Neural cell (in vitro differentiated cells): Measurements from ENCODE around the gene ATP6V1B1. TPM values are rescaled to one million over a fixed set of nuclear protein-coding genes. Genes with fewer than 3 reads are reported as not detected.

Source experiments
- H2AFZ ChIP-seq: fragments of 200-600, 300-800 bp; sonication (generic), shearing (Covaris generic); 2 replicates; pipeline ENCODE4 v1.6.0; 2014; ENCODE audit warnings: low read depth, mild to moderate bottlenecking, antibody characterized with exemption, low read length, moderate library complexity
- H3F3A ChIP-seq: fragments of 200-600 bp; shearing (Covaris generic); 2 replicates; pipeline ENCODE4 v1.6.1; 2016; ENCODE audit warnings: mild to moderate bottlenecking, moderate library complexity, mixed read lengths, antibody characterized with exemption, low read length; ENCODE audit not compliant: insufficient read depth, poor library complexity, severe bottlenecking
- H3K27ac ChIP-seq: fragments of 200-600, 300-800 bp; sonication (generic), shearing (Covaris generic); 2 replicates; pipeline ENCODE4 v1.5.1; 2014; ENCODE audit warnings: mild to moderate bottlenecking, low read length, moderate library complexity
- H3K27me3 ChIP-seq: fragments of 300-800, 200-600 bp; sonication (generic), shearing (Covaris generic); 2 replicates; pipeline ENCODE4 v1.6.0; 2014; ENCODE audit warnings: mild to moderate bottlenecking, low read depth, low read length, moderate library complexity; ENCODE audit not compliant: insufficient read depth
- H3K36me3 ChIP-seq: fragments of 300-800, 200-600 bp; sonication (generic), shearing (Covaris generic); 2 replicates; pipeline ENCODE4 v1.5.1; 2014; ENCODE audit warnings: mild to moderate bottlenecking, antibody characterized with exemption, low read length, moderate library complexity; ENCODE audit not compliant: insufficient read depth
- H3K4me2 ChIP-seq: fragments of 300-800, 200-600 bp; sonication (generic), shearing (Covaris generic); 2 replicates; pipeline ENCODE4 v1.6.0; 2014; ENCODE audit warnings: mild to moderate bottlenecking, low read length
- H3K4me3 ChIP-seq: fragments of 300-800, 200-600 bp; sonication (generic), shearing (Covaris generic); 2 replicates; pipeline ENCODE4 v1.5.1; 2014; ENCODE audit warnings: mild to moderate bottlenecking, low read length, moderate library complexity
- H3K79me2 ChIP-seq: fragments of 200-600 bp; shearing (Covaris generic); replicated peaks from 2 replicates; pipeline ENCODE4 v1.6.0; 2014; ENCODE audit warnings: mild to moderate bottlenecking, low read length, moderate library complexity; ENCODE audit not compliant: insufficient read depth
- H3K9ac ChIP-seq: fragments of 300-800, 200-600 bp; sonication (generic), shearing (Covaris generic); 2 replicates; pipeline ENCODE4 v1.6.1; 2016; ENCODE audit warnings: mild to moderate bottlenecking, low read length, mixed read lengths
- H3K9me2 ChIP-seq: fragments of 200-600 bp; shearing (Covaris generic); 2 replicates; pipeline ENCODE4 v1.6.1; 2016; ENCODE audit warnings: mild to moderate bottlenecking, low read length, mixed read lengths; ENCODE audit not compliant: insufficient read depth
- H3K9me3 ChIP-seq: fragments of 200-600, 300-800 bp; sonication (generic), shearing (Covaris generic); 2 replicates; pipeline ENCODE4 v1.6.1; 2016; ENCODE audit warnings: mild to moderate bottlenecking, mixed run types, low read length, moderate library complexity, mixed read lengths
- H4K20me1 ChIP-seq: fragments of 200-600 bp; shearing (Covaris generic); 2 replicates; pipeline ENCODE4 v1.6.1; 2016; ENCODE audit warnings: mild to moderate bottlenecking, mixed run types; ENCODE audit not compliant: insufficient read depth
- CTCF ChIP-seq: fragments of 450-650 bp; IDR thresholded peaks from 2 replicates; pipeline ENCODE4 v1.5.1; 2014; ENCODE audit warnings: antibody characterized with exemption, mild to moderate bottlenecking, moderate library complexity; ENCODE audit not compliant: poor library complexity, severe bottlenecking
- EP300 ChIP-seq: fragments of 450-650 bp; conservative IDR thresholded peaks from 2 replicates; pipeline ENCODE4 v1.6.1; 2014; ENCODE audit warnings: antibody characterized with exemption, mild to moderate bottlenecking, moderate library complexity; ENCODE audit not compliant: poor library complexity, severe bottlenecking
- EZH2 ChIP-seq: fragments of 200-600, 300-800 bp; shearing (Covaris generic), sonication (generic); IDR thresholded peaks from 2 replicates; pipeline ENCODE4 v1.6.1; 2014; ENCODE audit warnings: antibody characterized with exemption, low read length, borderline replicate concordance, mild to moderate bottlenecking; ENCODE audit not compliant: insufficient read depth, poor library complexity, severe bottlenecking
- MXI1 ChIP-seq: fragments of 450-650 bp; conservative IDR thresholded peaks from 2 replicates; pipeline ENCODE4 v1.6.1; 2014; ENCODE audit warnings: antibody characterized with exemption, mild to moderate bottlenecking; ENCODE audit not compliant: poor library complexity, severe bottlenecking
- POLR2AphosphoS5 ChIP-seq: IDR thresholded peaks from 2 replicates; pipeline ENCODE4 v1.6.1; 2012
- RAD21 ChIP-seq: fragments of 450-650 bp; conservative IDR thresholded peaks from 2 replicates; pipeline ENCODE4 v1.6.1; 2014; ENCODE audit warnings: antibody characterized with exemption, mild to moderate bottlenecking, moderate library complexity
- REST ChIP-seq: IDR thresholded peaks from 2 replicates; pipeline ENCODE4 v1.6.1; 2012; ENCODE audit warnings: borderline replicate concordance
- SMC3 ChIP-seq: fragments of 450-650 bp; conservative IDR thresholded peaks from 2 replicates; pipeline ENCODE4 v1.6.1; 2014; ENCODE audit warnings: antibody characterized with exemption, mild to moderate bottlenecking, moderate library complexity; ENCODE audit not compliant: poor library complexity
- TAF1 ChIP-seq: IDR thresholded peaks from 2 replicates; pipeline ENCODE4 v1.6.1; 2012; ENCODE audit warnings: low read depth
- polyA plus RNA-seq: library from polyadenylated mRNA; depleted of rRNA; stranded (reverse); fragments of >200 nt; gene quantifications from 2 replicates; pipeline ENCODE4 v1.2.3, GENCODE V29; 2014

The ATP6V1B1 gene
- polyA plus RNA-seq, 1 donor from 2014 or later = 0.12 TPM

GRCh38 chr2:70962885-70963878 is 27.5 kb downstream of the ATP6V1B1 start:
- Histone ChIP-seq H3K4me3 (no peak overlapping the region), H3K9ac (no peak overlapping the region), H3K9me2 (no peaks in the 10 kb centered on the region), H3K27ac (no peak overlapping the region), H3K27me3 (peaks cover 41% of the 10 kb centered on the region), H3K4me2 (no peak overlapping the region), H4K20me1 (no peaks in the 10 kb centered on the region), H3K36me3 (no peaks in the 10 kb centered on the region), H3K79me2 (no peaks in the 10 kb centered on the region), H3K9me3 (no peaks in the 10 kb centered on the region), H2AFZ (no peak overlapping the region), H3F3A (no peaks in the 10 kb centered on the region)
- TF ChIP-seq SMC3 (no peak), POLR2AphosphoS5 (no peak), REST (no peak), RAD21 (no peak), EZH2 (no peak), MXI1 (no peak), CTCF (no peak), TAF1 (no peak), EP300 (no peak)

GRCh38 chr2:70964133-70964532 is 28.4 kb downstream of the ATP6V1B1 start:
- Histone ChIP-seq H3K4me2 (no peak overlapping the region), H3K9ac (no peak overlapping the region), H3K36me3 (no peaks in the 10 kb centered on the region), H3K9me2 (no peaks in the 10 kb centered on the region), H3K4me3 (no peak overlapping the region), H3K79me2 (no peaks in the 10 kb centered on the region), H4K20me1 (no peaks in the 10 kb centered on the region), H3F3A (no peaks in the 10 kb centered on the region), H2AFZ (no peak overlapping the region), H3K27me3 (peaks cover 41% of the 10 kb centered on the region), H3K27ac (no peak overlapping the region), H3K9me3 (no peaks in the 10 kb centered on the region)
- TF ChIP-seq REST (no peak), TAF1 (no peak), EZH2 (no peak), RAD21 (no peak)
